Fibroblast of the aortic adventitia (primary cell): ENCODE measurements around the gene HLA-G. TPM values are rescaled to one million over a fixed set of nuclear protein-coding genes. Genes with fewer than 3 reads are reported as not detected.
A peak's percentile ranks its signal among the peaks of the same experiment; 100 is the strongest.

Experiments
- DNase-seq: peaks from one replicate; pipeline ENCODE4 v3.0.0-alpha.2; 2010; ENCODE audit warnings: low read depth
- H3K4me3 ChIP-seq: 2 replicates; pipeline ENCODE4 v1.5.1; 2011; ENCODE audit warnings: low read depth, mild to moderate bottlenecking, control low read depth, low read length, moderate library complexity
- total RNA-seq: library from RNA; depleted of rRNA; stranded (reverse); fragments of >200 nt; gene quantifications from 2 replicates; pipeline ENCODE4 v1.2.3, GENCODE V29; 2012; ENCODE audit warnings: low replicate concordance
- TF ChIP-seq, protein P1 (sequence below): IDR thresholded peaks from 2 replicates; pipeline ENCODE4 v1.5.1; 2011; ENCODE audit warnings: mild to moderate bottlenecking, low read length, control low read depth, inconsistent platforms; ENCODE audit not compliant: insufficient read depth

Gene HLA-G
- total RNA-seq, 1 donor: not detected

GRCh38 chr6:29792123-29793035, 35.2 kb upstream of the HLA-G start:
- DNase-seq: peak; percentile 6
- peak overlapping the region; percentile 61 for H3K4me3 ChIP-seq
- TF ChIP-seq, protein P1, sequence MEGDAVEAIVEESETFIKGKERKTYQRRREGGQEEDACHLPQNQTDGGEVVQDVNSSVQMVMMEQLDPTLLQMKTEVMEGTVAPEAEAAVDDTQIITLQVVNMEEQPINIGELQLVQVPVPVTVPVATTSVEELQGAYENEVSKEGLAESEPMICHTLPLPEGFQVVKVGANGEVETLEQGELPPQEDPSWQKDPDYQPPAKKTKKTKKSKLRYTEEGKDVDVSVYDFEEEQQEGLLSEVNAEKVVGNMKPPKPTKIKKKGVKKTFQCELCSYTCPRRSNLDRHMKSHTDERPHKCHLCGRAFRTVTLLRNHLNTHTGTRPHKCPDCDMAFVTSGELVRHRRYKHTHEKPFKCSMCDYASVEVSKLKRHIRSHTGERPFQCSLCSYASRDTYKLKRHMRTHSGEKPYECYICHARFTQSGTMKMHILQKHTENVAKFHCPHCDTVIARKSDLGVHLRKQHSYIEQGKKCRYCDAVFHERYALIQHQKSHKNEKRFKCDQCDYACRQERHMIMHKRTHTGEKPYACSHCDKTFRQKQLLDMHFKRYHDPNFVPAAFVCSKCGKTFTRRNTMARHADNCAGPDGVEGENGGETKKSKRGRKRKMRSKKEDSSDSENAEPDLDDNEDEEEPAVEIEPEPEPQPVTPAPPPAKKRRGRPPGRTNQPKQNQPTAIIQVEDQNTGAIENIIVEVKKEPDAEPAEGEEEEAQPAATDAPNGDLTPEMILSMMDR: peak; percentile 34

GRCh38 chr6:29793036-29793356, 34.6 kb upstream of the HLA-G start:
- peak overlapping the region; percentile 46 for H3K4me3 ChIP-seq
- TF ChIP-seq, protein P1: no peak
- no peak for DNase-seq

DNA sequence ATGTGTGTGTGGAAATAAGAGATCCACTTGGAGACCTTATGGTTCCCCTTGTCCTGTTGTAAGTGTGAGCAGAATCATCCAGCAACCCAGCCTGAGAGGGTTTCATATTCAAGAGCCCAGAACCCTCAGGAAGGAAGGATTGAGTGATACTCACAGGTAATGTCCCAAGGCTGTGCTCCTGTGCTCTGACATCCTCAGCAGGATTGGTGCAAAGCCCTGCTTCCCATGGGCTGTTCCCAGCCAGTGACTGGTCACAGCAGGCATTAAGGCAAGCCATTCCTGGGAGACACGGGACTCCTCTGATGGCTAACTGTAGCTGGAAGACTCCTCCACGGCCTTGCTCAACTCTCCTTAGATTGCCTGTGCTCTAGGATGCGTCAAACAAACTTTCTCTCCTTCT, 33.8 kb upstream of the HLA-G start:
- no peak for DNase-seq
- TF ChIP-seq, protein P1: no peak
- no peak overlapping the region for H3K4me3 ChIP-seq

DNA sequence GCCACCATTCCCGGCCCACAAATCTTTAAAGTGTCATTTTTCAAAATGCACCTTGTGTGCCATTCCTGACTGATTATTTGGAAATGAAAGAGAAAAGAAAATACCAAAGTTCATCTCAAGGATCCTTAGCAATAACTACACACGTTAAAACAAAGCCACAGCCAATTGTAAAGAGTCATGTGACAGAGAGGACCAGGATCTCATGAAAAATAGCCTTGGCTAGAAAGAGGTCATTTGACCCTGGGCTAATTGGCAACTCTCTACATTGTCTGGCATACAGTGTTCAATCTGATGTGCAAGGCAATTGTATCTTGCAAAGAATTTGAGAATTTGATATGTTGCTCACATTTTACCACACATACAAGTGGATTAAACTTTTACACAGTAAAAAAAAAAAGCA, 31.6 kb upstream of the HLA-G start:
- TF ChIP-seq, protein P1: no peak
- H3K4me3 ChIP-seq: no peak overlapping the region
- DNase-seq: no peak

GRCh38 chr6:29797135-29797534, 30.5 kb upstream of the HLA-G start:
- peak; percentile 85 for DNase-seq
- H3K4me3 ChIP-seq: no peak overlapping the region
- TF ChIP-seq, protein P1: no peak

DNA sequence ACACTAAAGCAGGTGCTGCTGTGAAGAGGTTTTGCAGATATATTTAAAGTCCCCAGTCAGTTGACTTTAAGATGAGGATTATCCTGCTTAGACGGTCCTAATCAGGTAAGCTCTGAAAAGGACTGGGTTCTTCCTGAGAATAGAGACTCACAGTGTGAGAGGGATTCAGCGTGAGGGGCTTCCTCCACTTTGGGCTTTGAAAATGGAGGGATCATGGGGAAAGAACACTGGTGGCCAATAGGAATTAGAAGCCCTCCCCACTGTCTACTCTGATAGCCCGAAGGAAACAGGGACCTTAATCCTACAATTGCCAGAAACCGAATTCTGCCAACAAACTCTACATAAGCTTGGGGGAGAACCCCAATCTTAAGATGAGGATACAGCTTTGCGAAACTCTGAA, 29.7 kb upstream of the HLA-G start:
- TF ChIP-seq, protein P1: no peak
- no peak for DNase-seq
- no peak overlapping the region for H3K4me3 ChIP-seq
